ENCODE results near the gene KRT82. TPM values are rescaled to one million over a fixed set of nuclear protein-coding genes. Genes with fewer than 3 reads are reported as not detected.

KRT82 gene
- total RNA-seq, 1 experiment from 2014 or later, result not detected

DNA sequence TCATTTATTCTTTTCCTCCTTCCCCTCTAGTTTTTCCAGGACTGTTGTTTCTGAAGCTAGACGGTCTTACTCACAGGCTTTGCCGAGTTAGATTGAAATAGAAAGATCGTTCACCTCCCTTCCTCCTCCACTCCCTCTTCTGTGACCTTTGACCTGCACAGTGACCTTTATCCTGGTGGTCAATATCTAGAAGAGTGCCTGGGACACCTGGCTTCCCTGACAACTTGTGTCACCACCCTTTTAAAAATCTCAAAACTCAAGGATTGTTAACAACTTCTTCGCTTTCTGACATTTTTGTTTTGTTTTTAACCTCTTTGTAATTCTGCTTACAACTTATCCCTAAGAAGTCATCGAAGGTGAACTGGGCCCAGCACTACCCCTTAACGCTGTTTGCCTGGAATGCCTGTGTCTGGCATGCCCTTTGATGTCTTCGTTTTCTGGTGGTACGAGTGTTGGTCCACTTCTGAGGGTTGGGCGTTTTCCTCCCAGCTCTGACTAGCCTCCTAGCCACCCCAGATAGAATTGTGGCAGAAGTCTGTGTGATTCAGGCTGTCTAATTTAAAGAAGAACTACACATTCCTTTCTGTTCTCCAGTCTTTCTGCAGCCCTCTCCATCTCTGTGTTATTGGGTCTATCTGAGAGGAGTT, 30.8 kb upstream of the KRT82 start:
- no peak overlapping the region for H2AFZ ChIP-seq (ENCODE audit: low read length)
- no peak overlapping the region for H3K27ac Mint-ChIP-seq

More for the DNA sequence above, 30.8 kb upstream of the KRT82 start:
- Histone ChIP-seq H4K91ac (ENCODE audit: insufficient read length, low read depth, low read length) (no peak overlapping the region), H2BK20ac (ENCODE audit: low read depth, low read length, poor library complexity, severe bottlenecking) (no peak overlapping the region), H3K4ac (ENCODE audit: low read depth, low read length) (no peak overlapping the region), H2BK120ac (ENCODE audit: low read depth, low read length, poor library complexity, severe bottlenecking) (no peak overlapping the region), H4K5ac (ENCODE audit: insufficient read length, low read depth, low read length) (no peak overlapping the region), H3K79me1 (ENCODE audit: insufficient read depth, low read depth, low read length, poor library complexity, severe bottlenecking) (no peaks in the 10 kb centered on the region), H3K56ac (ENCODE audit: insufficient read length, low read depth, low read length) (no peak overlapping the region), H3K79me2 (ENCODE audit: insufficient read depth, low read length) (no peaks in the 10 kb centered on the region), H3K23me2 (ENCODE audit: insufficient read length, low read depth, low read length, poor library complexity, severe bottlenecking) (no peaks in the 10 kb centered on the region), H3T11ph (ENCODE audit: low read length) (no peak overlapping the region), H3K4me2 (ENCODE audit: insufficient read depth, insufficient read length, low read length) (no peak overlapping the region), H3K23ac (ENCODE audit: insufficient read length, low read depth, low read length) (no peak overlapping the region), H2BK12ac (ENCODE audit: insufficient read length, low read depth, low read length) (no peak overlapping the region), H2BK15ac (ENCODE audit: low read depth, low read length) (no peak overlapping the region), H3K14ac (ENCODE audit: insufficient read depth, low read length) (no peak overlapping the region), H3K4me1 (ENCODE audit: insufficient read depth, low read length) (0 out of 2 replicates have a peak, but pooled peaks cover 2% of the 10 kb centered on the region), H3K27me3 (ENCODE audit: insufficient read depth, low read length) (no peaks in the 10 kb centered on the region), H2BK5ac (ENCODE audit: insufficient read length, low read length) (no peak overlapping the region), H3K9ac (ENCODE audit: extremely low read depth, insufficient read length, low read length) (no peak overlapping the region), H4K8ac (replicated peaks; ENCODE audit: insufficient read length, low read depth, low read length) (no peak overlapping the region), H2AK5ac (ENCODE audit: insufficient read length, low read length) (no peak overlapping the region), H3K18ac (ENCODE audit: insufficient read length, low read depth, low read length) (no peak overlapping the region), H3K9me3 (ENCODE audit: control insufficient read depth, low read depth, low read length) (no peaks in the 10 kb centered on the region), H3K27ac (ENCODE audit: insufficient read length, low read depth, low read length) (no peak overlapping the region), H4K20me1 (ENCODE audit: control insufficient read depth, insufficient read depth, insufficient read length) (no peaks in the 10 kb centered on the region)
- DNase-seq, result no peak
- Mint-ChIP-seq H3K9me3 (no peaks in the 10 kb centered on the region), H3K36me3 (ENCODE audit: insufficient read depth in 1 of 3, low read depth in 3 of 3) (no peaks in the 10 kb centered on the region), H3K4me3 (no peak overlapping the region), H3K4me1 (peaks cover 4 to 18% of the 10 kb centered on the region in 2 experiments), H3K27me3 (ENCODE audit: low read depth) (peaks cover 10% of the 10 kb centered on the region)
- no CpG with 5 or more reads among the region's 9 CpGs for WGBS (ENCODE audit: extremely low coverage, insufficient read length, low lambda C conversion rate)
- TF ChIP-seq, protein P1, sequence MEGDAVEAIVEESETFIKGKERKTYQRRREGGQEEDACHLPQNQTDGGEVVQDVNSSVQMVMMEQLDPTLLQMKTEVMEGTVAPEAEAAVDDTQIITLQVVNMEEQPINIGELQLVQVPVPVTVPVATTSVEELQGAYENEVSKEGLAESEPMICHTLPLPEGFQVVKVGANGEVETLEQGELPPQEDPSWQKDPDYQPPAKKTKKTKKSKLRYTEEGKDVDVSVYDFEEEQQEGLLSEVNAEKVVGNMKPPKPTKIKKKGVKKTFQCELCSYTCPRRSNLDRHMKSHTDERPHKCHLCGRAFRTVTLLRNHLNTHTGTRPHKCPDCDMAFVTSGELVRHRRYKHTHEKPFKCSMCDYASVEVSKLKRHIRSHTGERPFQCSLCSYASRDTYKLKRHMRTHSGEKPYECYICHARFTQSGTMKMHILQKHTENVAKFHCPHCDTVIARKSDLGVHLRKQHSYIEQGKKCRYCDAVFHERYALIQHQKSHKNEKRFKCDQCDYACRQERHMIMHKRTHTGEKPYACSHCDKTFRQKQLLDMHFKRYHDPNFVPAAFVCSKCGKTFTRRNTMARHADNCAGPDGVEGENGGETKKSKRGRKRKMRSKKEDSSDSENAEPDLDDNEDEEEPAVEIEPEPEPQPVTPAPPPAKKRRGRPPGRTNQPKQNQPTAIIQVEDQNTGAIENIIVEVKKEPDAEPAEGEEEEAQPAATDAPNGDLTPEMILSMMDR (conservative IDR thresholded peaks at IDR 0.05), result no peak
